HCT116 (cell line): Measurements from ENCODE around the gene NEURL1. TPM values are rescaled to one million over a fixed set of nuclear protein-coding genes. Genes with fewer than 3 reads are reported as not detected.

Experiments used
- ATAC-seq: fragments of 200-7000 bp; cut with Tn5 transposase; 2 replicates; pipeline ENCODE4 v1.9.1; 2020; ENCODE audit warnings: mild to moderate bottlenecking, moderate library complexity
- BruUV-seq: library from RNA; stranded (reverse); fragments of 400-500 nt; replicated peaks from 2 replicates; lab custom pipeline; 2021; lab: Mats Ljungman, UMichigan
- CTCF ChIA-PET: fragments of 300-600 bp; sonication (Branson Sonifier 250); formaldehyde crosslinking; loops from one replicate; lab custom pipeline; 2021; ENCODE audit warnings: antibody characterized with exemption; lab: Charles Lee
- POLR2A ChIA-PET: fragments of 300-600, 350-600 bp; sonication (Branson Sonifier 250); formaldehyde crosslinking; loops from one replicate; lab custom pipeline; 2021; ENCODE audit warnings: antibody characterized with exemption; lab: Charles Lee
- RAD21 ChIA-PET, 2 experiments: fragments of 300-600 bp; sonication (Branson Sonifier 250); formaldehyde crosslinking; loops; one replicate each; lab custom pipeline; 2023; ENCODE audit warnings: low total read pairs in 2 of 2; ENCODE audit not compliant: uncharacterized antibody in 2 of 2, unreplicated experiment in 2 of 2, low non-redundant PET in 1 of 2; lab: Charles Lee
- DNase-seq: peaks from one replicate; pipeline ENCODE4 v3.0.0-alpha.2; 2010; ENCODE audit warnings: low read depth, low spot score
- H2AFZ ChIP-seq: fragments of 200-600 bp; shearing (Covaris generic), sonication (generic); 2 replicates; pipeline ENCODE4 v1.6.1; 2017; ENCODE audit warnings: low read depth, mixed run types, mixed read lengths, antibody characterized with exemption, low read length; ENCODE audit not compliant: poor library complexity, severe bottlenecking
- H3K27ac ChIP-seq: 2 replicates; pipeline ENCODE4 v1.5.1; 2012; ENCODE audit warnings: low read depth, low read length
- H3K27me3 ChIP-seq: fragments of 200-600 bp; sonication (generic); 2 replicates; pipeline ENCODE4 v1.6.1; 2016; ENCODE audit warnings: mixed run types, low read length, mixed read lengths; ENCODE audit not compliant: insufficient read depth
- H3K36me3 ChIP-seq, 2 experiments: fragments of 200-500 bp in 1 of 2; fragments of 200-600 bp in 1 of 2; sonication (Bioruptor generic) in 1 of 2; sonication (generic) in 1 of 2; 2 replicates each; pipeline versions ENCODE4 v1.5.1 to v1.6.1; 2014 to 2016; ENCODE audit warnings: low read length in 2 of 2, inconsistent platforms in 1 of 2, mixed read lengths in 1 of 2, mixed run types in 1 of 2; ENCODE audit not compliant: insufficient read depth in 2 of 2, control insufficient read depth in 1 of 2
- H3K4me1 ChIP-seq, 2 experiments: fragments of 200-600 bp in 1 of 2; sonication (generic) in 1 of 2; 2 replicates each; pipeline versions ENCODE4 v1.5.1 to v1.6.1; 2012 to 2017; ENCODE audit warnings: low read length in 2 of 2, inconsistent platforms in 1 of 2, mild to moderate bottlenecking in 1 of 2, mixed read lengths in 1 of 2, mixed run types in 1 of 2, moderate library complexity in 1 of 2; ENCODE audit not compliant: insufficient read depth in 2 of 2, control insufficient read depth in 1 of 2
- H3K4me2 ChIP-seq: fragments of 200-600 bp; sonication (generic); 2 replicates; pipeline ENCODE4 v1.6.1; 2017; ENCODE audit warnings: mixed run types, low read length, mixed read lengths
- H3K4me3 ChIP-seq, 2 experiments: fragments of 200-600 bp in 1 of 2; sonication (generic) in 1 of 2; replicated peaks in 1 of 2; 2 replicates each; pipeline ENCODE4 v1.5.1; 2011 to 2016; ENCODE audit warnings: low read length in 2 of 2, control low read depth in 1 of 2, low read depth in 1 of 2, mild to moderate bottlenecking in 1 of 2, mixed read lengths in 1 of 2, mixed run types in 1 of 2
- H3K79me2 ChIP-seq: fragments of 200-600 bp; sonication (generic); 2 replicates; pipeline ENCODE4 v1.6.1; 2017; ENCODE audit warnings: mild to moderate bottlenecking, mixed run types, low read length, moderate library complexity, mixed read lengths; ENCODE audit not compliant: insufficient read depth
- H3K9ac ChIP-seq: fragments of 200-600 bp; sonication (generic); 2 replicates; pipeline ENCODE4 v1.6.1; 2016; ENCODE audit warnings: low read length, mixed read lengths
- H3K9me2 ChIP-seq: fragments of 200-600 bp; sonication (generic), shearing (Covaris generic); 2 replicates; pipeline ENCODE4 v1.6.1; 2017; ENCODE audit warnings: mixed run types, mild to moderate bottlenecking, moderate library complexity; ENCODE audit not compliant: insufficient read depth
- H3K9me3 ChIP-seq, 2 experiments: fragments of 200-500 bp in 1 of 2; fragments of 200-600 bp in 1 of 2; sonication (Bioruptor generic) in 1 of 2; sonication (generic) in 1 of 2; 2 replicates each; pipeline ENCODE4 v1.6.1; 2014 to 2017; ENCODE audit warnings: low read length in 2 of 2, mixed read lengths in 2 of 2, inconsistent platforms in 1 of 2, low read depth in 1 of 2, mild to moderate bottlenecking in 1 of 2, mixed run types in 1 of 2, moderate library complexity in 1 of 2; ENCODE audit not compliant: control insufficient read depth in 1 of 2, insufficient read depth in 1 of 2
- H4K20me1 ChIP-seq: fragments of 200-600 bp; sonication (generic), shearing (Covaris generic); 2 replicates; pipeline ENCODE4 v1.6.1; 2017; ENCODE audit warnings: mixed run types, mild to moderate bottlenecking, moderate library complexity; ENCODE audit not compliant: insufficient read depth
- EGR1 ChIP-seq: IDR thresholded peaks from 2 replicates; pipeline ENCODE4 v1.6.1; 2012; ENCODE audit warnings: low read depth
- ELF1 ChIP-seq: IDR thresholded peaks from 2 replicates; pipeline ENCODE4 v1.6.1; 2012; ENCODE audit warnings: low read depth, borderline replicate concordance
- EZH2phosphoT487 ChIP-seq: fragments of 200-600 bp; IDR thresholded peaks from 2 replicates; pipeline ENCODE4 v1.6.1; 2018; ENCODE audit warnings: antibody characterized with exemption, borderline replicate concordance
- FOSL1 ChIP-seq: IDR thresholded peaks from 2 replicates; pipeline ENCODE4 v1.6.1; 2012; ENCODE audit warnings: low read depth
- JUND ChIP-seq: IDR thresholded peaks from 2 replicates; pipeline ENCODE4 v1.6.1; 2012
- POLR2A ChIP-seq: IDR thresholded peaks from 2 replicates; pipeline ENCODE4 v1.7.0; 2011; ENCODE audit warnings: borderline replicate concordance; ENCODE audit not compliant: insufficient read depth, insufficient read length; ENCODE audit errors: extremely low read depth
- POLR2AphosphoS5 ChIP-seq: IDR thresholded peaks from 2 replicates; pipeline ENCODE4 v1.6.1; 2011; ENCODE audit warnings: mild to moderate bottlenecking, low read depth, low read length, moderate library complexity
- SIN3A ChIP-seq: IDR thresholded peaks from 2 replicates; pipeline ENCODE4 v1.6.1; 2012; ENCODE audit warnings: low read depth
- SP1 ChIP-seq: IDR thresholded peaks from 2 replicates; pipeline ENCODE4 v1.6.1; 2012; ENCODE audit warnings: low read depth
- YY1 ChIP-seq: IDR thresholded peaks from 2 replicates; pipeline ENCODE4 v1.6.1; 2011; ENCODE audit warnings: low read length, low read depth, moderate library complexity, mild to moderate bottlenecking; ENCODE audit not compliant: insufficient replicate concordance; ENCODE audit errors: extremely low read depth
- ZFX ChIP-seq: fragments of 450-650 bp; IDR thresholded peaks from 2 replicates; pipeline ENCODE4 v1.6.1; 2017
- intact Hi-C: fragments of 100-400 bp; cut with micrococcal nuclease; formaldehyde crosslinking; loops from 2 replicates; pipeline ENCODE4 v1.10.0; 2022
- total RNA-seq: library from RNA; stranded (reverse); gene quantifications from one replicate; pipeline ENCODE4 v1.2.1, GENCODE V29; 2021; ENCODE audit not compliant: unreplicated experiment
- TF ChIP-seq, protein P1 (sequence below): IDR thresholded peaks from 2 replicates; pipeline ENCODE4 v1.6.1; 2011; ENCODE audit warnings: mild to moderate bottlenecking, low read length, moderate library complexity; ENCODE audit not compliant: insufficient replicate concordance; ENCODE audit errors: extremely low read depth
- TF ChIP-seq, protein P2 (sequence below): IDR thresholded peaks from 2 replicates; pipeline ENCODE4 v1.6.1; 2012; ENCODE audit warnings: low read depth
- TF ChIP-seq, protein P3 (sequence below): IDR thresholded peaks from 2 replicates; pipeline ENCODE4 v1.6.1; 2012

NEURL1 gene
- total RNA-seq, 1 experiment from 2014 or later: 1.4 TPM

DNA sequence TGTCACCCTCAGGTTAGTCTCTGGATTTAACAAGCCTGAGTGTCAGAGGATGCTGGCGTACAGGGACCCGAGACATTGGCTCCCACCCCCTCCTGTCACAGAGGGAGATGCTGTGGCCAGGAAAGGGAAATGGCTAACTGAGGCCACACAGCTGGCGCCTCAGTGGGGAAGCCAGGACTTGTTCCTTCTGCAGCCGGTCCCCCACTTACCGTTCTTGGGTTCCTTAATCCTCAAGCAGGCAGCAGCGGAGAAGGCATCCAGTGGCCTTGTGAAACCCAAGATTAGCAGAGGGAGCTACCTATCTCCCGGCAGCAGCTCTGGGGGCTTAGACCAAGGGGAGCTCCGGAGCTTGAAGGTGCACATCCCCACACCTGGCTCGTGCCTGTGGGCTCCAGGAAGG lies 65.4 kb downstream of the NEURL1 start (continued):
- TF ChIP-seq, protein P1, sequence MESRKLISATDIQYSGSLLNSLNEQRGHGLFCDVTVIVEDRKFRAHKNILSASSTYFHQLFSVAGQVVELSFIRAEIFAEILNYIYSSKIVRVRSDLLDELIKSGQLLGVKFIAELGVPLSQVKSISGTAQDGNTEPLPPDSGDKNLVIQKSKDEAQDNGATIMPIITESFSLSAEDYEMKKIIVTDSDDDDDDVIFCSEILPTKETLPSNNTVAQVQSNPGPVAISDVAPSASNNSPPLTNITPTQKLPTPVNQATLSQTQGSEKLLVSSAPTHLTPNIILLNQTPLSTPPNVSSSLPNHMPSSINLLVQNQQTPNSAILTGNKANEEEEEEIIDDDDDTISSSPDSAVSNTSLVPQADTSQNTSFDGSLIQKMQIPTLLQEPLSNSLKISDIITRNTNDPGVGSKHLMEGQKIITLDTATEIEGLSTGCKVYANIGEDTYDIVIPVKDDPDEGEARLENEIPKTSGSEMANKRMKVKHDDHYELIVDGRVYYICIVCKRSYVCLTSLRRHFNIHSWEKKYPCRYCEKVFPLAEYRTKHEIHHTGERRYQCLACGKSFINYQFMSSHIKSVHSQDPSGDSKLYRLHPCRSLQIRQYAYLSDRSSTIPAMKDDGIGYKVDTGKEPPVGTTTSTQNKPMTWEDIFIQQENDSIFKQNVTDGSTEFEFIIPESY: no peak
- TF ChIP-seq, protein P2, sequence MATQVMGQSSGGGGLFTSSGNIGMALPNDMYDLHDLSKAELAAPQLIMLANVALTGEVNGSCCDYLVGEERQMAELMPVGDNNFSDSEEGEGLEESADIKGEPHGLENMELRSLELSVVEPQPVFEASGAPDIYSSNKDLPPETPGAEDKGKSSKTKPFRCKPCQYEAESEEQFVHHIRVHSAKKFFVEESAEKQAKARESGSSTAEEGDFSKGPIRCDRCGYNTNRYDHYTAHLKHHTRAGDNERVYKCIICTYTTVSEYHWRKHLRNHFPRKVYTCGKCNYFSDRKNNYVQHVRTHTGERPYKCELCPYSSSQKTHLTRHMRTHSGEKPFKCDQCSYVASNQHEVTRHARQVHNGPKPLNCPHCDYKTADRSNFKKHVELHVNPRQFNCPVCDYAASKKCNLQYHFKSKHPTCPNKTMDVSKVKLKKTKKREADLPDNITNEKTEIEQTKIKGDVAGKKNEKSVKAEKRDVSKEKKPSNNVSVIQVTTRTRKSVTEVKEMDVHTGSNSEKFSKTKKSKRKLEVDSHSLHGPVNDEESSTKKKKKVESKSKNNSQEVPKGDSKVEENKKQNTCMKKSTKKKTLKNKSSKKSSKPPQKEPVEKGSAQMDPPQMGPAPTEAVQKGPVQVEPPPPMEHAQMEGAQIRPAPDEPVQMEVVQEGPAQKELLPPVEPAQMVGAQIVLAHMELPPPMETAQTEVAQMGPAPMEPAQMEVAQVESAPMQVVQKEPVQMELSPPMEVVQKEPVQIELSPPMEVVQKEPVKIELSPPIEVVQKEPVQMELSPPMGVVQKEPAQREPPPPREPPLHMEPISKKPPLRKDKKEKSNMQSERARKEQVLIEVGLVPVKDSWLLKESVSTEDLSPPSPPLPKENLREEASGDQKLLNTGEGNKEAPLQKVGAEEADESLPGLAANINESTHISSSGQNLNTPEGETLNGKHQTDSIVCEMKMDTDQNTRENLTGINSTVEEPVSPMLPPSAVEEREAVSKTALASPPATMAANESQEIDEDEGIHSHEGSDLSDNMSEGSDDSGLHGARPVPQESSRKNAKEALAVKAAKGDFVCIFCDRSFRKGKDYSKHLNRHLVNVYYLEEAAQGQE: no peak
- no peak for TF ChIP-seq JUND
- no peak for TF ChIP-seq POLR2AphosphoS5
- TF ChIP-seq EGR1: no peak
- no peak for TF ChIP-seq FOSL1
- TF ChIP-seq POLR2A: no peak
- no peak for TF ChIP-seq SP1
- TF ChIP-seq ZFX: no peak

DNA sequence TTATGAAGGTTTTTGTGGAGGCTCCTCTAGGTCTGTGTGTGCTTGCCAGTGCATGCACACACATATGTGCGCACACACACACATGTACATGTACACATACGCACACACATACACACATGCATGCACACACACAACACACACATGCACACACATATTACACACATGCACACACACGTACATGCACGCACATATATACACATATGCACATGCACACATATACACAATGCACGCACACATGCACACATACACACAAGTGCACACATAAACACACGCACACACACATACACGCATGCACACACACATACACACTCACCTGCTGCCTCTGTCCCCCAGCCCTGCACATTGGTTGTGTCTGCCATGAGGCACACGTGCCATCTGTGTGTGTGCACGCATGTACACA lies 66.3 kb downstream of the NEURL1 start:
- no peak overlapping the region for H3K9ac ChIP-seq
- ChIA-PET RAD21 (no interaction called here), CTCF (no interaction called here), POLR2A (no interaction called here)
- no peak overlapping the region for H2AFZ ChIP-seq
- H3K9me3 ChIP-seq: no peaks in the 10 kb centered on the region
- peaks cover 0 to 13% of the 10 kb centered on the region in 2 experiments; a peak in 1 of 4 replicates for H3K4me1 ChIP-seq
- no peak overlapping the region for H3K4me2 ChIP-seq
- peaks cover 5% of the 10 kb centered on the region; the same call in 1 of the 2 replicates for H3K27me3 ChIP-seq
- ATAC-seq (no peak), DNase-seq (no peak)
- no peaks in the 10 kb centered on the region for H3K36me3 ChIP-seq
- intact Hi-C loops: no loop called here
- no peaks in the 10 kb centered on the region for H4K20me1 ChIP-seq
- H3K27ac ChIP-seq: no peak overlapping the region
- H3K9me2 ChIP-seq: no peaks in the 10 kb centered on the region
- no TSS peak for BruUV-seq
- H3K79me2 ChIP-seq: no peaks in the 10 kb centered on the region
- TF ChIP-seq EZH2phosphoT487 (no peak), YY1 (no peak), ELF1 (no peak), SIN3A (no peak)
- TF ChIP-seq, protein P3, sequence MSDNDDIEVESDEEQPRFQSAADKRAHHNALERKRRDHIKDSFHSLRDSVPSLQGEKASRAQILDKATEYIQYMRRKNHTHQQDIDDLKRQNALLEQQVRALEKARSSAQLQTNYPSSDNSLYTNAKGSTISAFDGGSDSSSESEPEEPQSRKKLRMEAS: no peak
- TF ChIP-seq, protein P1: no peak
- no peak overlapping the region for H3K4me3 ChIP-seq
